K562 (cell line): ENCODE data around the gene TFAP2D. TPM values are rescaled to one million over a fixed set of nuclear protein-coding genes. Genes with fewer than 3 reads are reported as not detected.
A peak's percentile ranks its signal among the peaks of the same experiment; 100 is the strongest.

ENCODE experiments used
- HNRNPLL ChIP-seq: fragments of 200-400 bp; formaldehyde crosslinking; IDR thresholded peaks from 2 replicates; pipeline ENCODE4 v1.6.1; 2017; ENCODE audit warnings: low read length, low read depth, mild to moderate bottlenecking; ENCODE audit not compliant: poor library complexity, severe bottlenecking
- XRCC4 ChIP-seq: IDR thresholded peaks from one replicate; pipeline ENCODE4 v1.6.1; 2011; ENCODE audit not compliant: insufficient read depth, insufficient read length; ENCODE audit errors: extremely low read depth
- ZNF24 ChIP-seq: fragments of 450-650 bp; IDR thresholded peaks from 2 replicates; pipeline ENCODE4 v1.6.1; 2016
- ZNF274 ChIP-seq: IDR thresholded peaks from 2 replicates; pipeline ENCODE4 v1.6.1; 2011; ENCODE audit warnings: low read depth, mild to moderate bottlenecking, low read length, moderate library complexity, borderline replicate concordance
- ZNF766 ChIP-seq: fragments of 200-800 bp; sonication (Bioruptor generic); conservative IDR thresholded peaks from 2 replicates; pipeline ENCODE4 v1.6.1; 2016; ENCODE audit warnings: missing genetic modification characterization, missing compliant biosample characterization
- ZNF79 ChIP-seq: fragments of 250-450 bp; sonication (Bioruptor Pico); IDR thresholded peaks from 2 replicates; pipeline ENCODE4 v1.4.0; 2020; ENCODE audit warnings: low read depth, mild to moderate bottlenecking, moderate library complexity
- polyA plus RNA-seq, 8 experiments: library from polyadenylated mRNA; depleted of rRNA in 4 of 8; stranded (reverse) in 5 of 8; unstranded in 3 of 8; fragments of >200 nt; fragmentation: Nextera tagmentation in 2 of 8; fragmentation: Illumina TruSeq in 1 of 8; extraction: Ambion mirVana in 2 of 8; extraction: Trizol in 1 of 8; gene quantifications; 2 replicates each; pipeline versions ENCODE4 v1.2.1 to v1.2.3, GENCODE V29; 2011 to 2014; ENCODE audit warnings: inconsistent platforms in 1 of 8, missing spikeins in 1 of 8
- total RNA-seq, 7 experiments: library from RNA; depleted of rRNA in 6 of 7; stranded (reverse); fragments of >200 nt in 6 of 7; fragmentation: Illumina TruSeq in 2 of 7; extraction: Trizol in 2 of 7; gene quantifications; 2 replicates each; pipeline versions ENCODE4 v1.2.1 to v1.2.3, GENCODE V29; 2011 to 2021; ENCODE audit warnings: low replicate concordance in 1 of 7
- TF ChIP-seq, protein P1 (sequence below): fragments of 250-450 bp; sonication (Bioruptor Pico); IDR thresholded peaks from 2 replicates; pipeline ENCODE4 v1.5.0; 2022; ENCODE audit warnings: mild to moderate bottlenecking
- TF ChIP-seq, protein P2 (sequence below), 2 experiments: fragments of 450-650 bp; conservative IDR thresholded peaks; 2 replicates each; pipeline ENCODE4 v1.6.1; 2017; ENCODE audit warnings: mild to moderate bottlenecking in 2 of 2, moderate library complexity in 2 of 2
- TF ChIP-seq, protein P3 (sequence below): fragments of 250-450 bp; sonication (Bioruptor Pico); IDR thresholded peaks from 2 replicates; pipeline ENCODE4 v1.5.0; 2021
- TF ChIP-seq, protein P4 (sequence below): fragments of 450-650 bp; IDR thresholded peaks from 2 replicates; pipeline ENCODE4 v1.6.1; 2014; ENCODE audit warnings: low read depth, mild to moderate bottlenecking, moderate library complexity, borderline replicate concordance
- TF ChIP-seq, protein P5 (sequence below): fragments of 250-450 bp; sonication (Bioruptor Pico); IDR thresholded peaks from 2 replicates; pipeline ENCODE4 v1.5.0; 2021; ENCODE audit warnings: mild to moderate bottlenecking, borderline replicate concordance
- TF ChIP-seq, protein P6 (sequence below): fragments of 450-650 bp; IDR thresholded peaks from 2 replicates; pipeline ENCODE4 v1.6.1; 2017; ENCODE audit warnings: antibody characterized with exemption, mild to moderate bottlenecking

The TFAP2D gene
- total and polyA plus RNA-seq, 9 of the 15 experiments (the other 6 are each of a cell fraction or from before 2014, with no cell fraction given), result not detected

DNA sequence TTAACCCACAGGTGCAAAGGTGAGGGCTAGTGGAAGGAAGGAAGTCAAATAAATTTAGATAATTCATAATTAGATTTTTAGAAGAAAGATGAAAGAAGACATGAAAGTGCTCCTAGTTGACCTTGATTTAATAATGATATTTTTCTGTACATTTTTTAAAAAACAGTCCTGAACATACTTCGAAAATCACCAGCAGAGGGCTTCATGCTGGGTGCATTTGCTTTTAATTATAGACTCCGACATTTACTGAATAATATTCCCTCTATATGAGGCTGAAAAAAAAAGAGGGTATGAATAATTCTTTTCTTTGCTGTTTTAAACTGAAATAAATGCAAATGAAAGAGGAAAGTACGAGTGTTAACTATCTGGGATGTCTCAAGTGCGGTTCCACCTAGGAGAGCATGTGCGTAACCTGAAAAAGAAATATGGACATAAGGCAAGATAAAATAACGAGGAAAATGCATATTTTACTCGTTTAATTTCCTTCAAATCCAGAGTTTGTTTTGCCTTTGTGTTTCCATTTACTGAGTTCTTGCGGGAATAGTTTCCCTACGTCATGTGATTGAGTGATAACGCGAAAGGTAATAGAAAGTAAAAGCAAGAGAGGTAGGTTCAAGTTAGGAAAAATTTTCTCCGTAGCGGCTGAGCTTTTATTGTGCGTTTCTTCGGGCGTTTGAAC, 102.2 kb downstream of the TFAP2D start (continued):
- TF ChIP-seq, protein P1, sequence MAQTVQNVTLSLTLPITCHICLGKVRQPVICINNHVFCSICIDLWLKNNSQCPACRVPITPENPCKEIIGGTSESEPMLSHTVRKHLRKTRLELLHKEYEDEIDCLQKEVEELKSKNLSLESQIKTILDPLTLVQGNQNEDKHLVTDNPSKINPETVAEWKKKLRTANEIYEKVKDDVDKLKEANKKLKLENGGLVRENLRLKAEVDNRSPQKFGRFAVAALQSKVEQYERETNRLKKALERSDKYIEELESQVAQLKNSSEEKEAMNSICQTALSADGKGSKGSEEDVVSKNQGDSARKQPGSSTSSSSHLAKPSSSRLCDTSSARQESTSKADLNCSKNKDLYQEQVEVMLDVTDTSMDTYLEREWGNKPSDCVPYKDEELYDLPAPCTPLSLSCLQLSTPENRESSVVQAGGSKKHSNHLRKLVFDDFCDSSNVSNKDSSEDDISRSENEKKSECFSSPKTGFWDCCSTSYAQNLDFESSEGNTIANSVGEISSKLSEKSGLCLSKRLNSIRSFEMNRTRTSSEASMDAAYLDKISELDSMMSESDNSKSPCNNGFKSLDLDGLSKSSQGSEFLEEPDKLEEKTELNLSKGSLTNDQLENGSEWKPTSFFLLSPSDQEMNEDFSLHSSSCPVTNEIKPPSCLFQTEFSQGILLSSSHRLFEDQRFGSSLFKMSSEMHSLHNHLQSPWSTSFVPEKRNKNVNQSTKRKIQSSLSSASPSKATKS (CRISPR knock-in tag), result no peak
- TF ChIP-seq, protein P2, sequence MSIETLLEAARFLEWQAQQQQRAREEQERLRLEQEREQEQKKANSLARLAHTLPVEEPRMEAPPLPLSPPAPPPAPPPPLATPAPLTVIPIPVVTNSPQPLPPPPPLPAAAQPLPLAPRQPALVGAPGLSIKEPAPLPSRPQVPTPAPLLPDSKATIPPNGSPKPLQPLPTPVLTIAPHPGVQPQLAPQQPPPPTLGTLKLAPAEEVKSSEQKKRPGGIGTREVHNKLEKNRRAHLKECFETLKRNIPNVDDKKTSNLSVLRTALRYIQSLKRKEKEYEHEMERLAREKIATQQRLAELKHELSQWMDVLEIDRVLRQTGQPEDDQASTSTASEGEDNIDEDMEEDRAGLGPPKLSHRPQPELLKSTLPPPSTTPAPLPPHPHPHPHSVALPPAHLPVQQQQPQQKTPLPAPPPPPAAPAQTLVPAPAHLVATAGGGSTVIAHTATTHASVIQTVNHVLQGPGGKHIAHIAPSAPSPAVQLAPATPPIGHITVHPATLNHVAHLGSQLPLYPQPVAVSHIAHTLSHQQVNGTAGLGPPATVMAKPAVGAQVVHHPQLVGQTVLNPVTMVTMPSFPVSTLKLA (conservative IDR thresholded peaks at IDR 0.05), result 0 out of 4 replicates have a peak, but pooled peaks of 1 of the 2 experiments have one; percentile 30
- TF ChIP-seq, protein P3, sequence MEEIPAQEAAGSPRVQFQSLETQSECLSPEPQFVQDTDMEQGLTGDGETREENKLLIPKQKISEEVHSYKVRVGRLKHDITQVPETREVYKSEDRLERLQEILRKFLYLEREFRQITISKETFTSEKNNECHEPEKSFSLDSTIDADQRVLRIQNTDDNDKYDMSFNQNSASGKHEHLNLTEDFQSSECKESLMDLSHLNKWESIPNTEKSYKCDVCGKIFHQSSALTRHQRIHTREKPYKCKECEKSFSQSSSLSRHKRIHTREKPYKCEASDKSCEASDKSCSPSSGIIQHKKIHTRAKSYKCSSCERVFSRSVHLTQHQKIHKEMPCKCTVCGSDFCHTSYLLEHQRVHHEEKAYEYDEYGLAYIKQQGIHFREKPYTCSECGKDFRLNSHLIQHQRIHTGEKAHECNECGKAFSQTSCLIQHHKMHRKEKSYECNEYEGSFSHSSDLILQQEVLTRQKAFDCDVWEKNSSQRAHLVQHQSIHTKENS (CRISPR knock-in tag), result no peak
- TF ChIP-seq ZNF766 (no peak), ZNF24 (no peak), ZNF79 (CRISPR knock-in tag) (no peak), ZNF274 (0 out of 2 replicates have a peak, but pooled peaks have one; percentile 29), HNRNPLL (no peak), XRCC4 (no peak)
- TF ChIP-seq, protein P4, sequence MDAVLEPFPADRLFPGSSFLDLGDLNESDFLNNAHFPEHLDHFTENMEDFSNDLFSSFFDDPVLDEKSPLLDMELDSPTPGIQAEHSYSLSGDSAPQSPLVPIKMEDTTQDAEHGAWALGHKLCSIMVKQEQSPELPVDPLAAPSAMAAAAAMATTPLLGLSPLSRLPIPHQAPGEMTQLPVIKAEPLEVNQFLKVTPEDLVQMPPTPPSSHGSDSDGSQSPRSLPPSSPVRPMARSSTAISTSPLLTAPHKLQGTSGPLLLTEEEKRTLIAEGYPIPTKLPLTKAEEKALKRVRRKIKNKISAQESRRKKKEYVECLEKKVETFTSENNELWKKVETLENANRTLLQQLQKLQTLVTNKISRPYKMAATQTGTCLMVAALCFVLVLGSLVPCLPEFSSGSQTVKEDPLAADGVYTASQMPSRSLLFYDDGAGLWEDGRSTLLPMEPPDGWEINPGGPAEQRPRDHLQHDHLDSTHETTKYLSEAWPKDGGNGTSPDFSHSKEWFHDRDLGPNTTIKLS, result peak; percentile 27; the same call in 1 of the 2 replicates
- TF ChIP-seq, protein P5, sequence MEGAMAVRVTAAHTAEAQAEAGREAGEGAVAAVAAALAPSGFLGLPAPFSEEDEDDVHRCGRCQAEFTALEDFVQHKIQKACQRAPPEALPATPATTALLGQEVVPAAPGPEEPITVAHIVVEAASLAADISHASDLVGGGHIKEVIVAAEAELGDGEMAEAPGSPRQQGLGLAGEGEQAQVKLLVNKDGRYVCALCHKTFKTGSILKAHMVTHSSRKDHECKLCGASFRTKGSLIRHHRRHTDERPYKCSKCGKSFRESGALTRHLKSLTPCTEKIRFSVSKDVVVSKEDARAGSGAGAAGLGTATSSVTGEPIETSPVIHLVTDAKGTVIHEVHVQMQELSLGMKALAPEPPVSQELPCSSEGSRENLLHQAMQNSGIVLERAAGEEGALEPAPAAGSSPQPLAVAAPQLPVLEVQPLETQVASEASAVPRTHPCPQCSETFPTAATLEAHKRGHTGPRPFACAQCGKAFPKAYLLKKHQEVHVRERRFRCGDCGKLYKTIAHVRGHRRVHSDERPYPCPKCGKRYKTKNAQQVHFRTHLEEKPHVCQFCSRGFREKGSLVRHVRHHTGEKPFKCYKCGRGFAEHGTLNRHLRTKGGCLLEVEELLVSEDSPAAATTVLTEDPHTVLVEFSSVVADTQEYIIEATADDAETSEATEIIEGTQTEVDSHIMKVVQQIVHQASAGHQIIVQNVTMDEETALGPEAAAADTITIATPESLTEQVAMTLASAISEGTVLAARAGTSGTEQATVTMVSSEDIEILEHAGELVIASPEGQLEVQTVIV (CRISPR knock-in tag), result no peak
- TF ChIP-seq, protein P6, sequence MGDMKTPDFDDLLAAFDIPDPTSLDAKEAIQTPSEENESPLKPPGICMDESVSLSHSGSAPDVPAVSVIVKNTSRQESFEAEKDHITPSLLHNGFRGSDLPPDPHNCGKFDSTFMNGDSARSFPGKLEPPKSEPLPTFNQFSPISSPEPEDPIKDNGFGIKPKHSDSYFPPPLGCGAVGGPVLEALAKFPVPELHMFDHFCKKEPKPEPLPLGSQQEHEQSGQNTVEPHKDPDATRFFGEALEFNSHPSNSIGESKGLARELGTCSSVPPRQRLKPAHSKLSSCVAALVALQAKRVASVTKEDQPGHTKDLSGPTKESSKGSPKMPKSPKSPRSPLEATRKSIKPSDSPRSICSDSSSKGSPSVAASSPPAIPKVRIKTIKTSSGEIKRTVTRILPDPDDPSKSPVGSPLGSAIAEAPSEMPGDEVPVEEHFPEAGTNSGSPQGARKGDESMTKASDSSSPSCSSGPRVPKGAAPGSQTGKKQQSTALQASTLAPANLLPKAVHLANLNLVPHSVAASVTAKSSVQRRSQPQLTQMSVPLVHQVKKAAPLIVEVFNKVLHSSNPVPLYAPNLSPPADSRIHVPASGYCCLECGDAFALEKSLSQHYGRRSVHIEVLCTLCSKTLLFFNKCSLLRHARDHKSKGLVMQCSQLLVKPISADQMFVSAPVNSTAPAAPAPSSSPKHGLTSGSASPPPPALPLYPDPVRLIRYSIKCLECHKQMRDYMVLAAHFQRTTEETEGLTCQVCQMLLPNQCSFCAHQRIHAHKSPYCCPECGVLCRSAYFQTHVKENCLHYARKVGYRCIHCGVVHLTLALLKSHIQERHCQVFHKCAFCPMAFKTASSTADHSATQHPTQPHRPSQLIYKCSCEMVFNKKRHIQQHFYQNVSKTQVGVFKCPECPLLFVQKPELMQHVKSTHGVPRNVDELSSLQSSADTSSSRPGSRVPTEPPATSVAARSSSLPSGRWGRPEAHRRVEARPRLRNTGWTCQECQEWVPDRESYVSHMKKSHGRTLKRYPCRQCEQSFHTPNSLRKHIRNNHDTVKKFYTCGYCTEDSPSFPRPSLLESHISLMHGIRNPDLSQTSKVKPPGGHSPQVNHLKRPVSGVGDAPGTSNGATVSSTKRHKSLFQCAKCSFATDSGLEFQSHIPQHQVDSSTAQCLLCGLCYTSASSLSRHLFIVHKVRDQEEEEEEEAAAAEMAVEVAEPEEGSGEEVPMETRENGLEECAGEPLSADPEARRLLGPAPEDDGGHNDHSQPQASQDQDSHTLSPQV, result peak; percentile 38; the same call in 1 of the 2 replicates
